CD4-positive, CD25-positive, alpha-beta regulatory T cell (primary cell): ENCODE data around the gene NPFFR1. TPM values are rescaled to one million over a fixed set of nuclear protein-coding genes. Genes with fewer than 3 reads are reported as not detected.

Experiments
- ATAC-seq, 2 donors: fragments of 150-1000 bp; cut with Tn5 transposase; one replicate each; pipeline ENCODE4 v1.10.0; 2021; ENCODE audit warnings: low read depth in 2 of 2, moderate number of reproducible peaks in 2 of 2, moderate library complexity in 1 of 2
- DNase-seq, 3 donors: peaks; one replicate each; pipeline versions ENCODE4 v3.0.0 to v3.0.0-alpha.2; 2012 to 2022; ENCODE audit warnings: mixed read lengths in 1 of 3
- H3K27ac ChIP-seq: one replicate; pipeline ENCODE4 v1.7.0; 2013; ENCODE audit warnings: mild to moderate bottlenecking, low read length; ENCODE audit not compliant: insufficient read depth, poor library complexity, severe bottlenecking
- H3K27me3 ChIP-seq: one replicate; pipeline ENCODE4 v1.7.0; 2013; ENCODE audit warnings: low read length; ENCODE audit not compliant: control insufficient read depth, insufficient read depth
- H3K36me3 ChIP-seq: one replicate; pipeline ENCODE4 v1.7.0; 2013; ENCODE audit warnings: mild to moderate bottlenecking, low read length, moderate library complexity; ENCODE audit not compliant: control insufficient read depth, insufficient read depth
- H3K4me1 ChIP-seq: 2 replicates; pipeline ENCODE4 v1.7.0; 2013; ENCODE audit warnings: mild to moderate bottlenecking, low read length; ENCODE audit not compliant: insufficient read depth, control insufficient read depth, poor library complexity, severe bottlenecking
- H3K4me3 ChIP-seq: one replicate; pipeline ENCODE4 v1.7.0; 2013; ENCODE audit warnings: low read depth, mild to moderate bottlenecking, low read length, moderate library complexity
- H3K9me3 ChIP-seq, 2 experiments: 1 replicate in 1 of 2; 2 replicates in 1 of 2; pipeline ENCODE4 v1.7.0; 2013; ENCODE audit warnings: low read length in 2 of 2, mild to moderate bottlenecking in 1 of 2, moderate library complexity in 1 of 2; ENCODE audit not compliant: control insufficient read depth in 2 of 2
- H3K27ac Mint-ChIP-seq, 3 donors: one replicate each; pipeline ENCODE4 v1.8.0; 2020 to 2022; ENCODE audit warnings: mild to moderate bottlenecking in 3 of 3, mixed read lengths in 3 of 3, moderate library complexity in 2 of 3
- H3K27me3 Mint-ChIP-seq: one replicate; pipeline ENCODE4 v1.8.0; 2022; ENCODE audit warnings: mild to moderate bottlenecking, mixed read lengths
- H3K36me3 Mint-ChIP-seq: one replicate; pipeline ENCODE4 v1.8.0; 2020; ENCODE audit warnings: mixed read lengths
- H3K4me1 Mint-ChIP-seq, 4 donors: one replicate each; pipeline ENCODE4 v1.8.0; 2020 to 2022; ENCODE audit warnings: mixed read lengths in 4 of 4, mild to moderate bottlenecking in 1 of 4
- H3K4me3 Mint-ChIP-seq, 4 donors: one replicate each; pipeline ENCODE4 v1.8.0; 2020 to 2022; ENCODE audit warnings: mild to moderate bottlenecking in 4 of 4, mixed read lengths in 4 of 4, moderate library complexity in 3 of 4
- H3K9me3 Mint-ChIP-seq, 7 donors: one replicate each; pipeline ENCODE4 v1.8.0; 2020 to 2022; ENCODE audit warnings: mixed read lengths in 7 of 7, mild to moderate bottlenecking in 3 of 7, moderate library complexity in 2 of 7
- polyA plus RNA-seq, 4 donors: library from polyadenylated mRNA; unstranded; fragments of 300-500 nt; fragmentation: Illumina TruSeq; gene quantifications; one replicate each; pipeline ENCODE4 v1.2.3, GENCODE V29; 2021
- total RNA-seq: library from RNA; stranded (reverse); gene quantifications from one replicate; pipeline ENCODE4 v1.2.3, GENCODE V29; 2022

Gene NPFFR1
- total and polyA plus RNA-seq, 5 donors from 2014 or later, result not detected

- Histone ChIP-seq H3K4me1 (peaks cover 11% of the 10 kb centered on the region), H3K27ac (peak overlapping the region; percentile 14), H3K36me3 (no peaks in the 10 kb centered on the region), H3K4me3 (no peak overlapping the region), H3K9me3 (no peaks in the 10 kb centered on the region), H3K27me3 (no peaks in the 10 kb centered on the region)
- no peak overlapping the region for H3K4me3 Mint-ChIP-seq
- H3K27ac Mint-ChIP-seq, result peak overlapping the region in 1 of 3 donors; percentile 42
- no peaks in the 10 kb centered on the region for H3K27me3 Mint-ChIP-seq
- H3K9me3 Mint-ChIP-seq, result no peaks in the 10 kb centered on the region
- H3K4me1 Mint-ChIP-seq, result peaks cover 0 to 18% (median 7%) of the 10 kb centered on the region in 4 donors
- ATAC-seq (peak; percentile 7 to 11), DNase-seq (no peak)
- peaks cover 3% of the 10 kb centered on the region for H3K36me3 Mint-ChIP-seq
Observed at GRCh38 chr10:70324951-70325781, 41.4 kb upstream of the NPFFR1 start.

DNA sequence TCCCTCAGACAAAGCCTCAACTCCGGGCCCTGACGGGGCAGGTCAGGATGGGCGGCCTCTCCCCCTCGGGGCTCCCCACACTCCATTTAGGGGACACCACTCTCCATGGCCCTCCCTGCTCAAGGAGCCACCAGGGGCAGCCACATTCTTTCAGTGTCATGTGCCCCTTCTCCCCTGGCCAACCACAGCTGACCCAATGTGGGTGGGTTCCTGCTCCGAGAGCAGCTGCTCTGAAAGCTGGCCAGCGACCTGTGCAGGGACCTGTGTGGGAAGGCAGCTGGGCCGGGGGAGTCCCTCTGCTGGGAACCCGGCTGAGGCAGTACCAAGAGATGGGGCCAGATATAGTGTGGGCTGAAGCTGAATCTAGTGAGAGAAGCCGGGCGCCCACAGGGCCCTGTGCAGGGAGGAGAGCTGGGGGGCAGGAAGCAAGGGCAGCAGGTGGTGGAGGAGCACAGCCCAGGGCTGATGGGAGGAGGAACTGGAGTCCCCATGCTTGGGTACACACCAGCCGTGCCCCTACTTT lies 40.6 kb upstream of the NPFFR1 start:
- DNase-seq (no peak), ATAC-seq (peak; percentile 53 to 67)
- Histone ChIP-seq H3K27me3 (no peaks in the 10 kb centered on the region), H3K36me3 (no peaks in the 10 kb centered on the region), H3K4me3 (no peak overlapping the region), H3K27ac (peak overlapping the region; percentile 14), H3K4me1 (peaks cover 11% of the 10 kb centered on the region), H3K9me3 (no peaks in the 10 kb centered on the region)
- H3K27ac Mint-ChIP-seq, result peak overlapping the region in 2 of 3 donors; percentile 59 to 69
- no peaks in the 10 kb centered on the region for H3K9me3 Mint-ChIP-seq
- peaks cover 0 to 18% (median 7%) of the 10 kb centered on the region in 4 donors for H3K4me1 Mint-ChIP-seq
- H3K27me3 Mint-ChIP-seq, result no peaks in the 10 kb centered on the region
- H3K36me3 Mint-ChIP-seq, result peaks cover 3% of the 10 kb centered on the region
- no peak overlapping the region for H3K4me3 Mint-ChIP-seq

GRCh38 chr10:70323697-70324338 lies 40.0 kb upstream of the NPFFR1 start:
- Histone ChIP-seq H3K27me3 (no peaks in the 10 kb centered on the region), H3K9me3 (no peaks in the 10 kb centered on the region), H3K27ac (peak overlapping the region; percentile 14), H3K4me1 (peaks cover 11% of the 10 kb centered on the region), H3K36me3 (no peaks in the 10 kb centered on the region), H3K4me3 (no peak overlapping the region)
- Mint-ChIP-seq H3K4me3 (no peak overlapping the region), H3K27me3 (no peaks in the 10 kb centered on the region), H3K27ac (peak overlapping the region in 2 of 3 donors; percentile 69 to 75), H3K36me3 (peaks cover 3% of the 10 kb centered on the region), H3K4me1 (peaks cover 0 to 18% (median 7%) of the 10 kb centered on the region in 4 donors), H3K9me3 (no peaks in the 10 kb centered on the region)
- ATAC-seq (no peak), DNase-seq (no peak)

DNA sequence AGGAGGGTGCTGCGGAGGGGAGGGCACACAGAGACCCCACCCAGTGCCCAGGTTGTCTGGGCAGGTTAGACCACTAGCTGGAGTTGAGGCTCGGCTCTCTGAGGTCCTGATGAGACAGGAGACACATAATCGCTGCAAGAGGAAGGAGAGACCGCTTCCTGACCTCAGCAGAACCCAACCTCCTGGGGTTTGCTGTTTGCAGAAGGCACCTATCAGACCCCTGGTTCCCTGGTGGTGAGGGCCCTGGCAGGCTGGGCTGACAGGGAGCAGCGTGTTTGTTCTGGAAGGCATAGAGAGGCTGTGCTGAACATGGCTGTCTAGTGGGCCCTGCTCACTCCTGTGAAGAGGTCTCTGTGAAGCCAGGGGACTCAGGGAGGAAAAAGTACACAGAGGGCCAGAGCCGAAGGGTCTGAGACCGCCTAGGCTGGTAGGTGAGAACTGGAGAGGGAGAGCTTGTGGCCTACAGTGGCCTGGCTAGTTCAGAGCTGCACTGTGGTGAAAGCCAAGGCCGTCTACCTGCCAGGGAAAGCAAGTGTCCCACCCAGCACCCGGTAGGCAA lies 39.4 kb upstream of the NPFFR1 start:
- Histone ChIP-seq H3K4me1 (peaks cover 11% of the 10 kb centered on the region), H3K27me3 (no peaks in the 10 kb centered on the region), H3K9me3 (no peaks in the 10 kb centered on the region), H3K4me3 (no peak overlapping the region), H3K36me3 (no peaks in the 10 kb centered on the region), H3K27ac (no peak overlapping the region)
- Mint-ChIP-seq H3K4me3 (peak overlapping the region in 1 of 4 donors; percentile 50), H3K27me3 (no peaks in the 10 kb centered on the region), H3K36me3 (peaks cover 3% of the 10 kb centered on the region), H3K27ac (peak overlapping the region; percentile 60 to 87 (median 75)), H3K4me1 (peaks cover 0 to 18% (median 7%) of the 10 kb centered on the region in 4 donors), H3K9me3 (no peaks in the 10 kb centered on the region)
- peak; percentile 30 to 31 for ATAC-seq
- DNase-seq, result no peak

DNA sequence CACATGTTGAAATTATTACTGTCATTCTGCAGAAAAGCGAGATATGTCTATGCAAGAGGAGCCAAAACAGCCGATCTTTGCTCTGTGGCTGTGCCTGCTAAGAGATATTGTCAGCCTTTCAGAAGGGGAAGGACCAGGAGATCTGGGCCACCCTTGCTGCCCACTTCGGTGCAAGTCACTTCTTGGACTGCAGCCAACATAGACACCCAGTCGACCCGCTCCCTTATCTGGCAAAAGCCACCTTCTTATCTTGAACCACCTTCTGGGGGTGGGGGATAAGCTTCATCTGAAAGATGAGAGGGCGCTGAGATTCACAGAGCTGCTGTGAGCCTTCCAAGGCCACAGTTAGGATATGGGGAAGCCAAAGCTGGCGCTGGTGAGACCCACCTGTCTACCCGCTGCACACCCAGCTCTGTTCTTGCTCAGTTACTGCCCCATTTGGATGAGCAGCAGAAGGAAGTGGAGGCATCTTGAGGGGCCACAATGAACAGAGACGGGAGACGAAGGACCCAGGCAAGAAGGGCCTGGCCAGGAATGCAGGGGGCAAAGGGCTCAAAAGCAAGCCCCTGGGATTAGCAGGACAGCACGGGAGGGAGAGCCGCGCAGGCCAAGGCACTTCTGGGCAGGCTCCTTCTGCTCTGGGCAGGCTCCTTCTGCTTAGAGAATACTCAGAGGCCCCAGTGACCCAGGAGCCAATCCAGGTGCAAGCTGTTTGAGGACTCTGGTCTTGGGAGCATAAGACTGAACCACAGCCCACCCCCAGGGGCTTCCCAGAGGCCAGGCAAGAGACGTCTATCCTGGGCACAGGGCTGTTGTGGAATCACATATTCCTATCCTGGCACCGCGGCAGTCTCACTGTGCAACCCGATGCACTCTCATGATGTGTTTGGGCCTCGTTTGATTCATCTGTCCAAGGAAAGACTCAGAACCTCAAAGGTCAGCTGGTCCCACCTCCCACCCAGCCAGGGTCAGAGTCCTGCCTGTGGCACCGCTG lies 38.4 kb upstream of the NPFFR1 start:
- no peaks in the 10 kb centered on the region for H3K27me3 Mint-ChIP-seq
- H3K36me3 Mint-ChIP-seq, result no peaks in the 10 kb centered on the region
- Histone ChIP-seq H3K4me3 (no peak overlapping the region), H3K27ac (no peak overlapping the region), H3K36me3 (no peaks in the 10 kb centered on the region), H3K27me3 (no peaks in the 10 kb centered on the region), H3K4me1 (peaks cover 11% of the 10 kb centered on the region), H3K9me3 (no peaks in the 10 kb centered on the region)
- no peaks in the 10 kb centered on the region for H3K9me3 Mint-ChIP-seq
- ATAC-seq (no peak), DNase-seq (no peak)
- H3K4me3 Mint-ChIP-seq, result no peak overlapping the region
- H3K4me1 Mint-ChIP-seq, result peaks cover 0 to 18% (median 7%) of the 10 kb centered on the region in 4 donors
- peak overlapping the region in 2 of 3 donors; percentile 46 to 92 for H3K27ac Mint-ChIP-seq

DNA sequence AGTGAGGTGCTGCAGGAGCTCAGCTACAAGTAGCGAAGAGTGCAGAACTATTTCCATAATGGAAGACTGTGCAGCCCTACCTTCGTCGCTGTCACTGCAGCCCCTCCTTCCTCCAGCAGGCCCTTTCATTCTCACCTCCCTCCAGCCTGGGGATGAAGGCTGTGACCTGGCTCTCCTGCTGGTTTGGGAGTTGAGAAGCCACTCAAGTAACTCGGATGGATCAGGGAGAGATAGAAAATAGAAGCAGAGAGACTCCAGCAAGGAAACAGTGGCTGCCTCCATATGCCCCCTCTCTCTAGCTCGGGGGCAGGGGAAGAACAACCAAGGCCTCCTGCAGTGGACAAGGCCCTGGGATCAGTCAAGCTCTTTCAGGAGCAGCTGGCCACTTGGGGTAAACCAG lies 37.4 kb upstream of the NPFFR1 start:
- no peak for ATAC-seq
- no peaks in the 10 kb centered on the region for H3K27me3 Mint-ChIP-seq
- H3K36me3 Mint-ChIP-seq, result no peaks in the 10 kb centered on the region
- H3K27me3 ChIP-seq, result no peaks in the 10 kb centered on the region
- no peaks in the 10 kb centered on the region for H3K9me3 ChIP-seq
- peak overlapping the region in 1 of 3 donors; percentile 67 for H3K27ac Mint-ChIP-seq
- H3K27ac ChIP-seq, result no peak overlapping the region
- H3K4me3 ChIP-seq, result no peak overlapping the region
- peaks cover 0 to 18% (median 7%) of the 10 kb centered on the region in 4 donors for H3K4me1 Mint-ChIP-seq
- H3K9me3 Mint-ChIP-seq, result no peaks in the 10 kb centered on the region
- H3K36me3 ChIP-seq, result no peaks in the 10 kb centered on the region
- DNase-seq, result no peak
- no peak overlapping the region for H3K4me3 Mint-ChIP-seq
- peaks cover 11% of the 10 kb centered on the region for H3K4me1 ChIP-seq

DNA sequence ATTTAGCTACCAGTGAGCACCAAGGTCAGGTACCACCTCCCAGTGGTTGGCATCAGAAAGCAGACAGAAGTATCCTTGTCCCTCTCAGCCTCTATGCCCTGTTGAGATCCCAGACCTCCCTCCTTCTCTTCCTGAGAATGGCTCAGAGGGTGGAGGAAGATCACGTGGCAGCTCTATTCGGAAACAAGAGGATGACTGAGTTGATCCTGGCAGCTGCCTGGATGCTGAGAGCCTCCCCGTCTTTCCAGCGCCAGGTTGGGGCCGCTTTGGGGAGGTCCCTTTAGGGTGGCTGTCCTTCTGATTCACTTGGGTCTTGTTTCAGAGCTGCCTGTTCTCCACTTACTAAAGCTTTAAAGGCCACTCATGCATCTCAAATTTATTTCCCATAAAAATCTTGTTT lies 36.9 kb upstream of the NPFFR1 start:
- Histone ChIP-seq H3K9me3 (no peaks in the 10 kb centered on the region), H3K27me3 (no peaks in the 10 kb centered on the region), H3K27ac (no peak overlapping the region), H3K4me3 (no peak overlapping the region), H3K4me1 (peaks cover 11% of the 10 kb centered on the region), H3K36me3 (no peaks in the 10 kb centered on the region)
- no peaks in the 10 kb centered on the region for H3K27me3 Mint-ChIP-seq
- peak overlapping the region in 1 of 3 donors; percentile 67 for H3K27ac Mint-ChIP-seq
- no peak for DNase-seq
- H3K4me1 Mint-ChIP-seq, result peaks cover 0 to 18% (median 7%) of the 10 kb centered on the region in 4 donors
- H3K4me3 Mint-ChIP-seq, result no peak overlapping the region
- ATAC-seq, result no peak
- no peaks in the 10 kb centered on the region for H3K36me3 Mint-ChIP-seq
- H3K9me3 Mint-ChIP-seq, result no peaks in the 10 kb centered on the region
